Measurements from ENCODE around the gene ARHGAP26.

ARHGAP26 gene

DNA sequence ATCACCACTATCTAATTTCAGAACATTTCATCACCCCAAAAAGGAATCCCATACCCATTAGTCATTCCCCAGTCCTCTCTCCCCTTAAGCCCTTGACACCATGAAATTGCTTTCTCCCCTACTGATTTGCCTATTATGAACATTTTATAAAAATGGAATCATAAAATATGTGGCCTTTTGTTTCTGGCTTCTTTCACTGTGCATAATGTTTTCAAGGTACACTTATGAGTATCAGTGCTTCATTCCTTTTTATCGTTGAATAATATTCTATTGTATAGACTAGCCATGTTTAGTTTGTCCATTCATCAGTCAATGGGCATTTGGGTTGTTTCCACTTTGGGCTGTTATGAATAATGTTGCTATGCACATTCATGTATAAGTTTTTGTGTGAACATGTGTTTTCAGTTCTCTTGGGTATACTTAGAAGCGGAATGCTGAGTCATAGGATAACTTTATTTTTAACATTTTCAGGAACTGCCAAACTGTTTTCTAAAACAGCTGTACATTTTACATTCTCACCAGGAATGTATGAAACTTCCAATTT lies 43.9 kb upstream of the ARHGAP26 start:
- DNase-seq (ENCODE audit: low read depth, low spot score): no peak
- no peaks in the 10 kb centered on the region for H3K27me3 ChIP-seq (ENCODE audit: insufficient read depth, insufficient read length)
- H3K4me1 ChIP-seq (ENCODE audit: insufficient read depth, insufficient read length): no peaks in the 10 kb centered on the region
- TF ChIP-seq SUZ12 (IDR thresholded peaks at IDR 0.05; ENCODE audit: extremely low read depth, insufficient read depth, insufficient read length): no peak
- TF ChIP-seq ZNF274 (IDR thresholded peaks at IDR 0.05; ENCODE audit: low read depth, low read length): no peak
- TF ChIP-seq YY1 (IDR thresholded peaks at IDR 0.05; ENCODE audit: insufficient read depth, insufficient read length): no peak
- no peak overlapping the region for H3K9ac ChIP-seq (ENCODE audit: insufficient read length, low read depth)
- no peaks in the 10 kb centered on the region for H3K36me3 ChIP-seq (ENCODE audit: insufficient read depth, insufficient read length, low read length)
- no peaks in the 10 kb centered on the region for H3K9me3 ChIP-seq (ENCODE audit: insufficient read depth, low read length)
- H3K4me3 ChIP-seq (ENCODE audit: insufficient read length, low read depth): no peak overlapping the region

DNA sequence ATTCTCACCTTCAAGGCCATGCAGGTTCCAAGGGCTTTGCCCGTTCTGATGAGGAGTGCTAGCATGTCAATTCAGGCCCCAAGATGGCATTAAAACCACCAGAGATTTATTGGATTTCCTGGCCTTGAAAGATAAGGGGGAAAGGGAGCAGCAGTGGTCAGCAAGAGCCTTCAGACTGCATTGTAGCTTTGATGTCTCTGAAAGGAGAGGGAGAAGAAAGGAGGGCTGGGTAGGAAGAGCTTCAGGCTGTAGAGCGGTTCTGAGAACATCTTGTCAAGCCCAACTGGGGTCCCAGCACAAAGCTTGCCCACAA lies 42.5 kb upstream of the ARHGAP26 start:
- no peak for DNase-seq (ENCODE audit: low read depth, low spot score)
- H3K4me1 ChIP-seq (ENCODE audit: insufficient read depth, insufficient read length): no peaks in the 10 kb centered on the region
- H3K9ac ChIP-seq (ENCODE audit: insufficient read length, low read depth): no peak overlapping the region
- H3K4me3 ChIP-seq (ENCODE audit: insufficient read length, low read depth): no peak overlapping the region
- no peaks in the 10 kb centered on the region for H3K9me3 ChIP-seq (ENCODE audit: insufficient read depth, low read length)
- H3K27me3 ChIP-seq (ENCODE audit: insufficient read depth, insufficient read length): no peaks in the 10 kb centered on the region
- TF ChIP-seq ZNF274 (IDR thresholded peaks at IDR 0.05; ENCODE audit: low read depth, low read length) (no peak), SUZ12 (IDR thresholded peaks at IDR 0.05; ENCODE audit: extremely low read depth, insufficient read depth, insufficient read length) (no peak), YY1 (IDR thresholded peaks at IDR 0.05; ENCODE audit: insufficient read depth, insufficient read length) (no peak)
- no peaks in the 10 kb centered on the region for H3K36me3 ChIP-seq (ENCODE audit: insufficient read depth, insufficient read length, low read length)

DNA sequence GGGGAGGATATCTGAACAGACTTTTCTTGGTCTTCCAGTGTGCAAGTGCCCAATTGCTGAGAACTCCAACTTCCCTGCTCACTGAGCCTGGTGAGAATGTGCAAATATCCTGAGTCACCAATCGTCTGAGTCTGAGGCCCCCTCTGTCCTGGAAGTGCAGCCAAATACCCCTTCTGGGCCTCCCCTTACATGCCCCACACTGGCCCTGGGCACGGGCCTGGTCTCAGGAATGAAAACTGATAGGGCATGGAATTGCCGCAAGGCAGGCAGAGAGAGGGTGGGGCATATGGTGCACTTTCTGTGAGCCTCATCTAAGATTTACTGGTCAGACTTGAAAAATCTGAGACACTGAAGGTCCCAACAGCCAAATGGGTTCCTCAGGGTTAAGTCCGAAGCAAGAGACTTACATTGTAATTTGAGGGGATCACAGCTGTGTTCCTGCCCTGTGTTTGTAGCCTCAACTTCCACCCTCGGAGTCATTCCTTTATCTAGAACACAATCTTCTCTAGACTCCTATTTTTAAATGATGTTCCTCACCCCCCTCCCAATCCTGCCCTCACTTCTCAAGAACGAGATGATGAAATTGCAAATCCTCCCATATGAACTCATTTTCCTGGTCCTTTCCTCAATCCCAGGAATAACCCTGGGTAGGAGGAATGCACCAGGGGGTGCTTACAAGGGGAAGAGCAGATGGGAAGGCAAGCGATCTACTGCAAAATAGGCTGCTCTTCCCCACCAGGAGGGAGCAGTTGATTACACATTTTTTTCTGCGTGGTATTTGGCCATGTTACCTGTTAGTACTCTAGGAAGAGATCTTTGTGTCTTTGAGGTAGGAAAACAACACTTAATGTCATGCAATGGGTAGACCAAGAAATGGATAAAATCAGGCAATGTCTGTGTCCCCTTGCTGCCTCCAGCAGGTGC lies 34.6 kb upstream of the ARHGAP26 start:
- H3K4me3 ChIP-seq (ENCODE audit: insufficient read length, low read depth): no peak overlapping the region
- DNase-seq (ENCODE audit: low read depth, low spot score): no peak
- H3K36me3 ChIP-seq (ENCODE audit: insufficient read depth, insufficient read length, low read length): no peaks in the 10 kb centered on the region
- H3K4me1 ChIP-seq (ENCODE audit: insufficient read depth, insufficient read length): peaks cover under 1% of the 10 kb centered on the region
- no peaks in the 10 kb centered on the region for H3K9me3 ChIP-seq (ENCODE audit: insufficient read depth, low read length)
- TF ChIP-seq SUZ12 (IDR thresholded peaks at IDR 0.05; ENCODE audit: extremely low read depth, insufficient read depth, insufficient read length) (no peak), ZNF274 (IDR thresholded peaks at IDR 0.05; ENCODE audit: low read depth, low read length) (no peak), YY1 (IDR thresholded peaks at IDR 0.05; ENCODE audit: insufficient read depth, insufficient read length) (no peak)
- H3K27me3 ChIP-seq (ENCODE audit: insufficient read depth, insufficient read length): no peaks in the 10 kb centered on the region
- H3K9ac ChIP-seq (ENCODE audit: insufficient read length, low read depth): no peak overlapping the region

DNA sequence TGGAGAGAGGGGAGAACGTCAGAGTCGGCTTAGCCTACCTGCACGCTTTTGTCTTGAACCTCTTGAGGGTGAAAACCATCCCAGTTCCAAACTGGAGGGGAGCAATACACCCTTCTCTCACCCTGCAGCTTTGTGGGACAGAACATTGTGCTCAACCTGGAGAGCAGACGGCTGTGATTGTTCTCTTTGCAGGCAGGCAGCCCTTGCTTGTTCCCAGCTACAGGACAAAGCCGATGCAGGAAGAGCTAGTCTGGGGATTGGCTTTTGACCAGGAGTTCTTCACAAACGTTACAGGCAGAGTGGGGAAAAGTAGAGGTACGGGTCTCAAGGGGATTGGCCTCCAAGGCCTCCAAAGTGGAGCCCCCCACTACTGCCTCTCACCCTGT lies 33.9 kb upstream of the ARHGAP26 start:
- Histone ChIP-seq H3K4me3 (ENCODE audit: insufficient read length, low read depth) (no peak overlapping the region), H3K36me3 (ENCODE audit: insufficient read depth, insufficient read length, low read length) (no peaks in the 10 kb centered on the region), H3K9me3 (ENCODE audit: insufficient read depth, low read length) (no peaks in the 10 kb centered on the region), H3K9ac (ENCODE audit: insufficient read length, low read depth) (no peak overlapping the region), H3K27me3 (ENCODE audit: insufficient read depth, insufficient read length) (no peaks in the 10 kb centered on the region), H3K4me1 (ENCODE audit: insufficient read depth, insufficient read length) (peaks cover 2% of the 10 kb centered on the region)
- no peak for TF ChIP-seq SUZ12 (IDR thresholded peaks at IDR 0.05; ENCODE audit: extremely low read depth, insufficient read depth, insufficient read length)
- TF ChIP-seq YY1 (IDR thresholded peaks at IDR 0.05; ENCODE audit: insufficient read depth, insufficient read length): no peak
- no peak for TF ChIP-seq ZNF274 (IDR thresholded peaks at IDR 0.05; ENCODE audit: low read depth, low read length)
- no peak for DNase-seq (ENCODE audit: low read depth, low spot score)

DNA sequence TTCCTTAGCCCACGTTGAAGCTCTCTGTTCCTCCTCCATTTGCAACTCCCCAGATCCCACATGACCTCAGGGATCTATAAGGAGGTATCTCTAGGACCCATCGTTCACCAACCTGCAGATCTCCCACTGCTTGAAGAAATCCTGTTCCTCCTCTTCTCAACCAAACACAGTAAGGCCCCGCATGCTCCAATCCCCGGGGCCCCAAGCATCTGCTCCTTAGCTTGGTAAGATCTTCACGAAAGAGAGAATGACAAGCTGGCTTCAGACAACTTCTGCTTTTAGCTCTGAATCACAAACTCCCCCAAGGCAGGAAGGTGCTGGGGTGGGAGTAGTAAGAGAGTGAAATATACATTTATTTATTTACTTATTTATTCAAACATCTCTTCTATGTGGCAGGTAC lies 33.0 kb upstream of the ARHGAP26 start:
- Histone ChIP-seq H3K4me3 (ENCODE audit: insufficient read length, low read depth) (no peak overlapping the region), H3K9me3 (ENCODE audit: insufficient read depth, low read length) (no peaks in the 10 kb centered on the region), H3K9ac (ENCODE audit: insufficient read length, low read depth) (no peak overlapping the region), H3K36me3 (ENCODE audit: insufficient read depth, insufficient read length, low read length) (no peaks in the 10 kb centered on the region), H3K27me3 (ENCODE audit: insufficient read depth, insufficient read length) (no peaks in the 10 kb centered on the region), H3K4me1 (ENCODE audit: insufficient read depth, insufficient read length) (peaks cover 2% of the 10 kb centered on the region)
- no peak for TF ChIP-seq SUZ12 (IDR thresholded peaks at IDR 0.05; ENCODE audit: extremely low read depth, insufficient read depth, insufficient read length)
- no peak for TF ChIP-seq YY1 (IDR thresholded peaks at IDR 0.05; ENCODE audit: insufficient read depth, insufficient read length)
- TF ChIP-seq ZNF274 (IDR thresholded peaks at IDR 0.05; ENCODE audit: low read depth, low read length): no peak
- DNase-seq (ENCODE audit: low read depth, low spot score): no peak

DNA sequence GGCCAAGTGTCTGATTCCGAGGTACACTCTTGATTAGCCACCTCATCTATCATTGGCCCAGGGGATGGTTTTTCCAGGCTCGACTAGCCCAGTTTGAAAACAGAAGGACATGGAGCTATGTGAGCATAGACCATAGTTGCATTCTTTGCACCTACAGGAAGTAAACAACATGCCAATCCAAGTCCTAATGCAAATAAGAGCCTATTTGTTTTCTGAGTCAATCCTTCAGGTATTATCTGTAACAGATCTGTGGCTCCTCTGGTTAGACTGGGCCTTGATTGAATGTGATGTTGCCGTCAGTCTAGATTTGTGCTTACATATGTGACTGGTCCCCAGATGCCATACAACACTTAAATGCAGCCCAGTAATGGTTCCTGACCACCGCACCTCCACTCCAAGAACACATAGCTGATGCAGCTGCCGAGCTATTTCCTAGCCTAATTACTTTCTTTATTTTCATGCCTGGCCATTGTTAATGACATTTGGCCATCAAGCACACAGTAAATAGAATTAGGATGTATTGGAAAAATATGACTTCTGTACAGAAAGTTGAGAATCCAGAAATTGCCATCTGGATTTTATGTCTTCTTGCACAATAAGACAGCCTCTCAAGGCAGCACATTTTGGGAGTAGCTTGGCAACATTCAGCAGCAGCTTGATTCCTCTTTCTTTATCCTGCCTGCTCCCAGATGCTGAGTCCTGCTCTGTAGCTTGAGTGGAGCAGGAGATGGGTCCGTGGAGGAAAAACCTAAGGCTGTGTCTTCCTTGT lies 29.5 kb upstream of the ARHGAP26 start:
- Histone ChIP-seq H3K36me3 (ENCODE audit: insufficient read depth, insufficient read length, low read length) (no peaks in the 10 kb centered on the region), H3K4me1 (ENCODE audit: insufficient read depth, insufficient read length) (peaks cover 2% of the 10 kb centered on the region), H3K9ac (ENCODE audit: insufficient read length, low read depth) (no peak overlapping the region), H3K27me3 (ENCODE audit: insufficient read depth, insufficient read length) (no peaks in the 10 kb centered on the region), H3K9me3 (ENCODE audit: insufficient read depth, low read length) (no peaks in the 10 kb centered on the region), H3K4me3 (ENCODE audit: insufficient read length, low read depth) (no peak overlapping the region)
- no peak for DNase-seq (ENCODE audit: low read depth, low spot score)
- TF ChIP-seq ZNF274 (IDR thresholded peaks at IDR 0.05; ENCODE audit: low read depth, low read length): no peak

Measured in NT2/D1 (cell line).